HepG2 (cell line): ENCODE measurements around the gene MCOLN1. TPM values are rescaled to one million over a fixed set of nuclear protein-coding genes. Genes with fewer than 3 reads are reported as not detected.

Source experiments
- AGO1 ChIP-seq: fragments of 200-400 bp; formaldehyde crosslinking; IDR thresholded peaks from 2 replicates; pipeline ENCODE4 v1.6.1; 2017; ENCODE audit warnings: mild to moderate bottlenecking, low read depth, low read length, moderate library complexity; ENCODE audit not compliant: poor library complexity, severe bottlenecking
- EHMT2 ChIP-seq: fragments of 200-600 bp; sonication (generic); IDR thresholded peaks from 2 replicates; pipeline ENCODE4 v1.7.0; 2017; ENCODE audit warnings: antibody characterized with exemption, low read depth, low read length, borderline replicate concordance
- HCFC1 ChIP-seq: fragments of 150-350 bp; IDR thresholded peaks from 2 replicates; pipeline ENCODE4 v1.6.1; 2014; ENCODE audit warnings: low read depth, low read length
- HHEX ChIP-seq: IDR thresholded peaks from 2 replicates; pipeline ENCODE4 v1.6.1; 2016; ENCODE audit warnings: control low read depth
- HMGA1 ChIP-seq: sonication (generic); formaldehyde crosslinking; conservative IDR thresholded peaks from 2 replicates; pipeline ENCODE4 v1.4.0; 2020; ENCODE audit warnings: missing genetic modification reagents
- MAFF ChIP-seq: IDR thresholded peaks from 2 replicates; pipeline ENCODE4 v1.6.1; 2011; ENCODE audit warnings: low read depth, low read length, improper control_type of control experiment
- MXD1 ChIP-seq: sonication (generic); formaldehyde crosslinking; IDR thresholded peaks from 2 replicates; pipeline ENCODE4 v1.4.0; 2020; ENCODE audit warnings: mild to moderate bottlenecking, missing genetic modification reagents
- NFIB ChIP-seq: sonication (generic); formaldehyde crosslinking; IDR thresholded peaks from 2 replicates; pipeline ENCODE4 v1.9.0; 2021; ENCODE audit warnings: missing genetic modification reagents, mild to moderate bottlenecking, borderline replicate concordance
- RBM39 ChIP-seq: fragments of 200-400 bp; formaldehyde crosslinking; IDR thresholded peaks from one replicate; pipeline ENCODE4 v1.6.1; 2018; ENCODE audit warnings: antibody characterized with exemption, mild to moderate bottlenecking, low read depth, low read length; ENCODE audit not compliant: poor library complexity, severe bottlenecking
- REL ChIP-seq: sonication (generic); formaldehyde crosslinking; conservative IDR thresholded peaks from 2 replicates; pipeline ENCODE4 v1.8.0; 2022; ENCODE audit warnings: mild to moderate bottlenecking, missing genetic modification reagents, moderate library complexity
- SCMH1 ChIP-seq: sonication (generic); formaldehyde crosslinking; IDR thresholded peaks from 2 replicates; pipeline ENCODE4 v1.9.0; 2021; ENCODE audit warnings: missing genetic modification reagents, mild to moderate bottlenecking, borderline replicate concordance
- SMARCE1 ChIP-seq: fragments of 450-650 bp; IDR thresholded peaks from 2 replicates; pipeline ENCODE4 v1.6.1; 2017; ENCODE audit warnings: borderline replicate concordance
- SOX6 ChIP-seq, 2 experiments: fragments of 450-650 bp in 1 of 2; sonication (generic) in 1 of 2; formaldehyde crosslinking in 1 of 2; IDR thresholded peaks; 2 replicates each; pipeline versions ENCODE4 v1.4.0 to v1.6.1; 2017 to 2020; ENCODE audit warnings: antibody characterized with exemption in 1 of 2, mild to moderate bottlenecking in 1 of 2, missing genetic modification reagents in 1 of 2
- SPEN ChIP-seq: sonication (generic); formaldehyde crosslinking; IDR thresholded peaks from 2 replicates; pipeline ENCODE4 v1.5.1; 2020; ENCODE audit warnings: low read depth, mild to moderate bottlenecking, missing genetic modification reagents
- TGIF2 ChIP-seq: IDR thresholded peaks from 2 replicates; pipeline ENCODE4 v1.6.1; 2016; ENCODE audit warnings: control low read depth, missing compliant biosample characterization
- ZFP37 ChIP-seq: sonication (generic); formaldehyde crosslinking; IDR thresholded peaks from 2 replicates; pipeline ENCODE4 v1.4.0; 2020; ENCODE audit warnings: missing genetic modification reagents, borderline replicate concordance
- ZMYM3 ChIP-seq: sonication (generic); formaldehyde crosslinking; IDR thresholded peaks from 2 replicates; pipeline ENCODE4 v1.5.1; 2020; ENCODE audit warnings: mild to moderate bottlenecking, missing genetic modification reagents
- ZNF234 ChIP-seq: sonication (generic); formaldehyde crosslinking; conservative IDR thresholded peaks from 2 replicates; pipeline ENCODE4 v1.5.1; 2020; ENCODE audit warnings: mild to moderate bottlenecking, missing genetic modification reagents
- ZNF292 ChIP-seq: sonication (generic); formaldehyde crosslinking; IDR thresholded peaks from 2 replicates; pipeline ENCODE4 v1.8.1; 2022; ENCODE audit warnings: mild to moderate bottlenecking, low read depth, missing genetic modification reagents, borderline replicate concordance
- ZNF3 ChIP-seq: IDR thresholded peaks from 2 replicates; pipeline ENCODE4 v1.7.0; 2017; ENCODE audit warnings: inconsistent platforms
- ZNF44 ChIP-seq: sonication (generic); formaldehyde crosslinking; IDR thresholded peaks from 2 replicates; pipeline ENCODE4 v1.5.1; 2020; ENCODE audit warnings: mild to moderate bottlenecking, missing genetic modification reagents
- ZNF607 ChIP-seq: sonication (generic); formaldehyde crosslinking; IDR thresholded peaks from 2 replicates; pipeline ENCODE4 v1.5.1; 2020; ENCODE audit warnings: missing genetic modification reagents, mild to moderate bottlenecking, borderline replicate concordance
- ZNF652 ChIP-seq: IDR thresholded peaks from 2 replicates; pipeline ENCODE4 v1.6.1; 2016; ENCODE audit warnings: low read depth, borderline replicate concordance
- ZNF672 ChIP-seq: sonication (generic); formaldehyde crosslinking; IDR thresholded peaks from 2 replicates; pipeline ENCODE4 v1.8.1; 2022; ENCODE audit warnings: missing genetic modification reagents
- polyA plus RNA-seq, 8 experiments: library from polyadenylated mRNA; depleted of rRNA in 3 of 8; stranded (reverse) in 7 of 8; unstranded in 1 of 8; fragments of >200 nt; fragmentation: Illumina TruSeq in 4 of 8; extraction: Trizol in 4 of 8; gene quantifications; 2 replicates each; pipeline versions ENCODE4 v1.2.1 to v1.2.3, GENCODE V29; 2011 to 2016; ENCODE audit warnings: low read depth in 4 of 8, missing spikeins in 1 of 8, mixed read lengths in 1 of 8; ENCODE audit not compliant: insufficient read depth in 1 of 8
- total RNA-seq, 5 experiments: library from RNA; depleted of rRNA; stranded (reverse); fragments of >200 nt; fragmentation: Illumina TruSeq; extraction: Trizol; gene quantifications; 2 replicates each; pipeline ENCODE4 v1.2.3, GENCODE V29; 2016; ENCODE audit warnings: low read depth in 1 of 5
- TF ChIP-seq, protein P1 (sequence below): sonication (generic); formaldehyde crosslinking; IDR thresholded peaks from 2 replicates; pipeline ENCODE4 v1.4.0; 2020; ENCODE audit warnings: missing genetic modification reagents
- TF ChIP-seq, protein P2 (sequence below): sonication (generic); formaldehyde crosslinking; IDR thresholded peaks from 2 replicates; pipeline ENCODE4 v1.4.0; 2020; ENCODE audit warnings: mild to moderate bottlenecking, low read depth, missing genetic modification reagents

MCOLN1 gene
- total and polyA plus RNA-seq, 2 of the 13 experiments (the other 11 are each of a cell fraction or from before 2014, with no cell fraction given): 3.4 to 15.7 TPM

DNA sequence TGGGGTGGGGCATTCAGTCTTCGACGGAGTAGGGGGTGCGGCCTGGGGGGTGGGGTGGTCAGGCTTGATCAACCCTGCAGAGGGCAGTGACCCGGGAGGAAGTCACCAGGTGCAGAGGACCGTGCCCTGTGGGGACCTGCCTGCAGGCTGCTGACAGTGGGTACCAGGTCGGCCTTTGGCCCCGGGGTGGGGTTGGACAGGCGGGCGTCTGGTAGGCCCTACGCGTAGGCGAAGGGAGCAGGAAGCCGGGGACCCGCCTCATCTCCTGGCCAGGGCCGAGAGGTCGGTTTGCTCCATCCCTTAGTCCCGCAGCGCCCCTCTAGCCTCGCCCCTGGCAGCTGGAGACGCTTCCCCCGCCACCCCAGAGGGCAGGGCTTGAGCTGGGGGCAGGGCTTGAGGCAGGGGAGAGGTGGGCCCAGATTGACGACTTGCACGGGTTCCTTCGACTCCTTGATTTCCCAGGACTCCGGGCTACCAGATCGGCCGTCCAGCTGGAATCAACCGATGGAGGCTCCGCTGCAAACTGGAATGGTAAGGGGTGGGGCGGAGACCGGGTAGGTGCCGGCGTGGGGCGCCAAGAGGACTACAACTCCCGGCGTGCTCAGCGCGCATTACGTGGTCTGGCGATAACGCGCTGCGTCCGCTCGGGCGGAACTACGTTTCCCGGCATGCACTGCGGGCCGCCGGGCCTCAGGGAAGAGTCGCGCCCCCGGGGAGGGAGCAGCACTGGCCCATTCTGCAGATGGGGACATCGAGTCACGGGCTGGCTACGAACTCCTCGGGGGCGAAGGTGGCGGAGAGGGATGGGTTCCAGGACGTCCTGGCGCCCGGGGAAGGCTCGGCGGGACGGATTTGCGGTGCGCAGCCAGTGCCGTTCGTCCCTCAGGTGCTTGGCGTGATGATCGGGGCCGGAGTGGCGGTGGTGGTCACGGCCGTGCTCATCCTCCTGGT is 12.9 kb downstream of the MCOLN1 start, which contains the start of gene PNPLA6 (continued):
- TF ChIP-seq ZNF292 (CRISPR knock-in tag) (0 out of 2 replicates have a peak, but pooled peaks have one; percentile 10), ZNF652 (CRISPR knock-in tag) (no peak), SOX6 (IDR thresholded peaks at IDR 0.05) (no peak), SOX6 (CRISPR knock-in tag; IDR thresholded peaks at IDR 0.05) (peak; percentile 47; the same call in 1 of the 2 replicates), MXD1 (CRISPR knock-in tag) (peak; percentile 80), ZNF672 (no peak), RBM39 (peak; percentile 57), ZNF3 (no peak), REL (CRISPR knock-in tag) (no peak), HCFC1 (peak; percentile 98), EHMT2 (no peak), AGO1 (no peak), ZNF607 (CRISPR knock-in tag) (peak; percentile 73; the same call in 1 of the 2 replicates), ZNF44 (CRISPR knock-in tag) (no peak; the same call in 1 of the 2 replicates), SPEN (peak; percentile 76), MAFF (no peak), HHEX (CRISPR knock-in tag) (no peak), HMGA1 (CRISPR knock-in tag) (no peak), SCMH1 (no peak), SMARCE1 (no peak), ZFP37 (no peak), TGIF2 (CRISPR knock-in tag) (no peak), ZNF234 (CRISPR knock-in tag) (no peak), ZMYM3 (CRISPR knock-in tag) (peak; percentile 98), NFIB (no peak)
- TF ChIP-seq, protein P1, sequence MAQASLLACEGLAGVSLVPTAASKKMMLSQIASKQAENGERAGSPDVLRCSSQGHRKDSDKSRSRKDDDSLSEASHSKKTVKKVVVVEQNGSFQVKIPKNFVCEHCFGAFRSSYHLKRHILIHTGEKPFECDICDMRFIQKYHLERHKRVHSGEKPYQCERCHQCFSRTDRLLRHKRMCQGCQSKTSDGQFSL (CRISPR knock-in tag): 0 out of 2 replicates have a peak, but pooled peaks have one; percentile 35
- TF ChIP-seq, protein P2, sequence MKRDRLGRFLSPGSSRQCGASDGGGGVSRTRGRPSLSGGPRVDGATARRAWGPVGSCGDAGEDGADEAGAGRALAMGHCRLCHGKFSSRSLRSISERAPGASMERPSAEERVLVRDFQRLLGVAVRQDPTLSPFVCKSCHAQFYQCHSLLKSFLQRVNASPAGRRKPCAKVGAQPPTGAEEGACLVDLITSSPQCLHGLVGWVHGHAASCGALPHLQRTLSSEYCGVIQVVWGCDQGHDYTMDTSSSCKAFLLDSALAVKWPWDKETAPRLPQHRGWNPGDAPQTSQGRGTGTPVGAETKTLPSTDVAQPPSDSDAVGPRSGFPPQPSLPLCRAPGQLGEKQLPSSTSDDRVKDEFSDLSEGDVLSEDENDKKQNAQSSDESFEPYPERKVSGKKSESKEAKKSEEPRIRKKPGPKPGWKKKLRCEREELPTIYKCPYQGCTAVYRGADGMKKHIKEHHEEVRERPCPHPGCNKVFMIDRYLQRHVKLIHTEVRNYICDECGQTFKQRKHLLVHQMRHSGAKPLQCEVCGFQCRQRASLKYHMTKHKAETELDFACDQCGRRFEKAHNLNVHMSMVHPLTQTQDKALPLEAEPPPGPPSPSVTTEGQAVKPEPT (CRISPR knock-in tag): no peak
